Activated B cell treated with CpG ODN at 0.5 μM for 24 hours (primary cell): ENCODE results near the gene MET. TPM values are rescaled to one million over a fixed set of nuclear protein-coding genes. Genes with fewer than 3 reads are reported as not detected.
A peak's percentile ranks its signal among the peaks of the same experiment; 100 is the strongest.

Experiments used
- ATAC-seq: fragments of 200-7000 bp; cut with Tn5 transposase; one replicate; pipeline ENCODE4 v1.10.0; 2021; ENCODE audit warnings: low read depth, mild to moderate bottlenecking, moderate library complexity
- CTCF ChIA-PET: fragments of 350-600 bp; sonication (Branson Sonifier 250); formaldehyde crosslinking; loops from one replicate; lab custom pipeline; 2021; ENCODE audit warnings: antibody characterized with exemption; lab: Charles Lee
- POLR2A ChIA-PET: fragments of 350-600 bp; sonication (Branson Sonifier 250); formaldehyde crosslinking; loops from one replicate; lab custom pipeline; 2021; ENCODE audit warnings: antibody characterized with exemption; lab: Charles Lee
- DNase-seq: peaks from one replicate; pipeline ENCODE4 v3.0.0; 2022
- H3K27ac Mint-ChIP-seq: one replicate; pipeline ENCODE4 v1.8.0; 2020; ENCODE audit warnings: mixed read lengths
- H3K27me3 Mint-ChIP-seq: one replicate; pipeline ENCODE4 v1.8.0; 2021; ENCODE audit warnings: mixed read lengths
- H3K36me3 Mint-ChIP-seq: one replicate; pipeline ENCODE4 v1.8.0; 2021; ENCODE audit warnings: low read depth, mixed read lengths
- H3K4me1 Mint-ChIP-seq: one replicate; pipeline ENCODE4 v1.8.0; 2021; ENCODE audit warnings: mixed read lengths
- H3K4me3 Mint-ChIP-seq: one replicate; pipeline ENCODE4 v1.8.0; 2020; ENCODE audit warnings: mild to moderate bottlenecking, mixed read lengths
- H3K9me3 Mint-ChIP-seq: one replicate; pipeline ENCODE4 v1.8.0; 2020; ENCODE audit warnings: mixed read lengths
- CTCF ChIP-seq: fragments of 200-600 bp; IDR thresholded peaks from one replicate; pipeline ENCODE4 v1.8.0; 2022; ENCODE audit warnings: antibody characterized with exemption, mild to moderate bottlenecking
- intact Hi-C: fragments of 100-400 bp; cut with micrococcal nuclease; formaldehyde crosslinking; loops from one replicate; pipeline ENCODE4 v1.15.1; 2024
- total RNA-seq: library from RNA; stranded (reverse); gene quantifications from 2 replicates; pipeline ENCODE4 v1.2.3, GENCODE V29; 2022

MET gene
- total RNA-seq, 1 donor from 2014 or later = 1.1 TPM

GRCh38 chr7:116799916-116800315 is 127.9 kb downstream of the MET start:
- H3K4me1 Mint-ChIP-seq = peaks cover 9% of the 10 kb centered on the region
- CTCF ChIA-PET = no interaction called here
- no peaks in the 10 kb centered on the region for H3K36me3 Mint-ChIP-seq
- no peak overlapping the region for H3K27ac Mint-ChIP-seq
- H3K27me3 Mint-ChIP-seq = peaks cover 15% of the 10 kb centered on the region
- POLR2A ChIA-PET = no interaction called here
- H3K4me3 Mint-ChIP-seq = no peak overlapping the region
- intact Hi-C loops = no loop called here
- DNase-seq (no peak), ATAC-seq (no peak)
- no peaks in the 10 kb centered on the region for H3K9me3 Mint-ChIP-seq
- no peak for TF ChIP-seq CTCF

DNA sequence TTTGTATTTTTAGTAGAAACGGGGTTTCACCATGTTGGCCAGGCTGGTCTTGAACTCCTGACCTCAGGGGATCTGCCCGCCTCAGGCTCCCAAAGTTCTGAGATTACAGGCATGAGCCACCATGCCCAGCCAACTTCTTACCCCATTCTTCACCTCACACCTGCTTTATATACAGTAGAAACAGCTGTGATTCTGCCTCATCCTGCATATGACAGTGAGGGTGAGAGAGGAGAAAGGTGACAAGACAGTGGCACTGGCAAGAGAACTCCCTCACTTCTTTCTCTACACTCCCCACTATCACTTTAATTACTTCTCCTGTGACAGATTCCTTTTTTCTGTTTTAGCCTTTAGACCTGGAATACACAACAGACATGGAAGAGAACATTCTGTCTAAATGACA is 128.6 kb downstream of the MET start:
- Mint-ChIP-seq H3K36me3 (no peaks in the 10 kb centered on the region), H3K27ac (no peak overlapping the region), H3K4me1 (peaks cover 9% of the 10 kb centered on the region), H3K9me3 (no peaks in the 10 kb centered on the region), H3K4me3 (no peak overlapping the region), H3K27me3 (peaks cover 15% of the 10 kb centered on the region)
- POLR2A ChIA-PET = no interaction called here
- intact Hi-C loops = no loop called here
- ATAC-seq (no peak), DNase-seq (no peak)
- CTCF ChIA-PET = no interaction called here
- no peak for TF ChIP-seq CTCF

DNA sequence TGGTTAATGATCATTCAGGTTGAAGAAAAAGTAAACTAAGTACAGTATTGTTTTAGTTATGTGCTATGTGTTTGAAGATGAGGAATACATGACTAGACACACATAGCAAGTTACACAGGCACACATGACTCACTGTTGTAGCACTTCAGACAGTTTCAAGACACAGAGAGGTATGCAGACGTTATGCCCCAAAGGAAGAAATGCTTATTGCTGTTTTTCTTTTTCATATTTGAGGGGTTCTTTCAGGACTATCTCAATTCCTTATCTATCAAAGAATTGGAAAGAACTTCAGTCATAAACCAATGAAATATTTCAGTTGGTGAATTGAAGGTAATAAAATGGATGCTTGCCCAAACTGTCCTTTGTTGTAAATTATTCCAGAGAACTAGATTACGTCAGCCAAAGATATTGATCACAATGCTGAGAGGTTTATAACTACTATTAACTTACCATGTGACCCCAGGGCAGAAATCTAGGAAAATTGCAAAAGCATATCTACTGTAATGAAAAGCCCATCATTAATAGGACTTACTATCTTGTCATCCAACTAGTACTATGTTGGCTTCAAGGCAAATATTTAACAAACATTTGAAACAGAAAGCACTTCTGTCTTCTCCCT is 129.2 kb downstream of the MET start:
- peaks cover 15% of the 10 kb centered on the region for H3K27me3 Mint-ChIP-seq
- H3K9me3 Mint-ChIP-seq = no peaks in the 10 kb centered on the region
- ATAC-seq = no peak
- DNase-seq = no peak
- POLR2A ChIA-PET = no interaction called here
- TF ChIP-seq CTCF = no peak
- intact Hi-C loops = no loop called here
- no peak overlapping the region for H3K27ac Mint-ChIP-seq
- peaks cover 9% of the 10 kb centered on the region for H3K4me1 Mint-ChIP-seq
- no peaks in the 10 kb centered on the region for H3K36me3 Mint-ChIP-seq
- CTCF ChIA-PET = interaction anchor here (0.6 kb wide), 2 partner anchors 14 to 541 kb away, joined by 3 to 5 read pairs; no protein-coding TSS in a partner anchor
- no peak overlapping the region for H3K4me3 Mint-ChIP-seq

DNA sequence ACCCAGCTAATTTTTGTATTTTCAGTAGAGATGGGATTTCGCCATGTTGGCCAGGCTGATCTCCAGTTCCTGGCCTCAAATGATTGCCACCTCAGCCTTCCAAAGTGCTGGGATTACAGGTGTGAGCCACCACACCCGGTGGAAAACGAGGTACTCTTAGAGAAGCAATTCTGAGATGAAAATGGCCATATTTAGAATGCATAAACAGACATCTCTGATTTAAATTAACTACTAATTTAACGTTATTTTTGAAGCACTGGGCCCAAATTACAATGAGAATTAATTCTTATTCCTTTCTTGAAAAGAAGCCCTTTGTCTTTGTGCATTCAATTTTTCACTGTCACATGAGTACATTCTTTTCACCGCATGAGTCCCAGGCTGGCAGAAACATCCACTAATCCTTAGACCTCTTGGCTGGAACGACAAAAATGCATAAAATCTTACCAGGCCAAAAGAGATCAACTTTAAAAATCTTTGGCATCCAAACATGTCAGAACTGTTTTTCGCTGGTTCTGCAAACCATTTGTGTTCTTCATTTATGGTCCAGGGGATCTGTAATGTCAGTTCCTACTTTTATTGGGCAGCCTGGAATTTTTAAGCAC is 130.2 kb downstream of the MET start:
- no peak for DNase-seq
- Mint-ChIP-seq H3K27me3 (peaks cover 15% of the 10 kb centered on the region), H3K27ac (no peak overlapping the region), H3K4me1 (peaks cover 9% of the 10 kb centered on the region), H3K9me3 (no peaks in the 10 kb centered on the region), H3K4me3 (no peak overlapping the region), H3K36me3 (no peaks in the 10 kb centered on the region)
- ATAC-seq = no peak
- TF ChIP-seq CTCF = no peak
- ChIA-PET POLR2A (no interaction called here), CTCF (no interaction called here)
- intact Hi-C loops = no loop called here

DNA sequence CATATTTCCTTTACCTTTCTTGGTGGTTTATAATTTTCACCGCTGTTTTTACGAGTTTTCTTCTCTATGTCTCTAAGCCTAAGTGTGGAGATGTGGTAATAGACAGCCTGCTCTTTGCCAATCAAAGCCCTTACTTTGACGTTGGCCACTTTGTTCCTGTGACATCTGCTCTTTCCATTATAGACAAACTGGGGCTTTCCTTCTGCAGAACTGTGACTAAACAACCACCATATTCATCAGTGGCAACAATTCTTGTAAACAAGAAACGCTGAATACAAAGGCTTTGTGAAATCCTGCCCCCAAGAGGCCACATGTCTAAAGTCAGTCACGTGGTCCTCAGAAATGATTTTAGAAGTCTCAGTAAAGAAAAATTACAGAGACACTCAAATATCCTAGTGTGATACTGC is 130.8 kb downstream of the MET start:
- TF ChIP-seq CTCF = no peak
- DNase-seq = no peak
- Mint-ChIP-seq H3K4me3 (no peak overlapping the region), H3K27ac (no peak overlapping the region), H3K36me3 (no peaks in the 10 kb centered on the region), H3K4me1 (peaks cover 9% of the 10 kb centered on the region), H3K9me3 (no peaks in the 10 kb centered on the region), H3K27me3 (peaks cover 15% of the 10 kb centered on the region)
- ChIA-PET POLR2A (no interaction called here), CTCF (interaction anchor here (6.4 kb wide), 1 partner anchor 211 kb away, joined by 47 read pairs; no protein-coding TSS in a partner anchor)
- peak; percentile 31 for ATAC-seq
- intact Hi-C loops = no loop called here
